RWPE2 (cell line): ENCODE results near the gene ECM2.

ENCODE experiments used
- ATAC-seq: fragments of 200-7000 bp; cut with Tn5 transposase; 3 replicates; pipeline ENCODE4 v1.9.1; 2021; ENCODE audit warnings: low read depth
- DNase-seq: peaks from one replicate; pipeline ENCODE4 v3.0.0-alpha.2; 2020; ENCODE audit warnings: low spot score
- H3K27ac ChIP-seq: fragments of 450-650 bp; 2 replicates; pipeline ENCODE4 v1.5.1; 2017; ENCODE audit warnings: mild to moderate bottlenecking; ENCODE audit not compliant: poor library complexity, severe bottlenecking
- H3K27me3 ChIP-seq: fragments of 250-450 bp; sonication (Bioruptor Pico); 2 replicates; pipeline ENCODE4 v1.5.1; 2021; ENCODE audit warnings: mild to moderate bottlenecking, moderate library complexity; ENCODE audit not compliant: insufficient read depth, poor library complexity, severe bottlenecking
- H3K36me3 ChIP-seq: fragments of 250-450 bp; sonication (Bioruptor Pico); 2 replicates; pipeline ENCODE4 v1.5.1; 2020; ENCODE audit warnings: low read depth, mild to moderate bottlenecking, moderate library complexity
- H3K4me1 ChIP-seq: fragments of 250-450 bp; sonication (Bioruptor Pico); 2 replicates; pipeline ENCODE4 v1.5.1; 2021; ENCODE audit warnings: mild to moderate bottlenecking, moderate library complexity; ENCODE audit not compliant: insufficient read depth, poor library complexity, severe bottlenecking
- H3K4me3 ChIP-seq: fragments of 250-450 bp; sonication (Bioruptor Pico); 2 replicates; pipeline ENCODE4 v1.5.1; 2021; ENCODE audit warnings: mild to moderate bottlenecking, moderate library complexity; ENCODE audit not compliant: severe bottlenecking
- H3K9me3 ChIP-seq: fragments of 250-450 bp; sonication (Bioruptor Pico); 2 replicates; pipeline ENCODE4 v1.5.1; 2021; ENCODE audit warnings: mild to moderate bottlenecking, moderate library complexity; ENCODE audit not compliant: severe bottlenecking
- CTCF ChIP-seq: fragments of 450-650 bp; IDR thresholded peaks from one replicate; pipeline ENCODE4 v1.5.1; 2017; ENCODE audit warnings: mild to moderate bottlenecking, moderate library complexity; ENCODE audit not compliant: poor library complexity, severe bottlenecking

The ECM2 gene

GRCh38 chr9:92550765-92551164 is 15.0 kb upstream of the ECM2 start:
- Histone ChIP-seq H3K27me3 (no peaks in the 10 kb centered on the region), H3K27ac (no peak overlapping the region), H3K9me3 (no peaks in the 10 kb centered on the region), H3K4me3 (no peak overlapping the region), H3K36me3 (no peaks in the 10 kb centered on the region), H3K4me1 (no peaks in the 10 kb centered on the region)
- TF ChIP-seq CTCF = no peak
- DNase-seq = no peak
- ATAC-seq = no peak

GRCh38 chr9:92547356-92547755 is 11.6 kb upstream of the ECM2 start:
- Histone ChIP-seq H3K36me3 (no peaks in the 10 kb centered on the region), H3K27me3 (no peaks in the 10 kb centered on the region), H3K9me3 (no peaks in the 10 kb centered on the region), H3K4me3 (no peak overlapping the region), H3K4me1 (no peaks in the 10 kb centered on the region), H3K27ac (no peak overlapping the region)
- TF ChIP-seq CTCF = no peak
- DNase-seq (no peak), ATAC-seq (no peak)

- TF ChIP-seq CTCF = no peak
- Histone ChIP-seq H3K36me3 (no peaks in the 10 kb centered on the region), H3K4me1 (no peaks in the 10 kb centered on the region), H3K27ac (no peak overlapping the region), H3K4me3 (no peak overlapping the region), H3K9me3 (no peaks in the 10 kb centered on the region), H3K27me3 (no peaks in the 10 kb centered on the region)
- ATAC-seq (no peak), DNase-seq (no peak)
Measured at GRCh38 chr9:92545002-92545510, 9.3 kb upstream of the ECM2 start.

- H3K36me3 ChIP-seq = no peaks in the 10 kb centered on the region
- H3K27me3 ChIP-seq = no peaks in the 10 kb centered on the region
- no peak overlapping the region for H3K27ac ChIP-seq
- no peak for TF ChIP-seq CTCF
- H3K4me1 ChIP-seq = no peaks in the 10 kb centered on the region
- H3K4me3 ChIP-seq = no peak overlapping the region
- ATAC-seq = no peak
- DNase-seq = no peak
- no peaks in the 10 kb centered on the region for H3K9me3 ChIP-seq
Measured at GRCh38 chr9:92543972-92544371, 8.2 kb upstream of the ECM2 start.

GRCh38 chr9:92538541-92538940 is 2.8 kb upstream of the ECM2 start:
- no peak for TF ChIP-seq CTCF
- H3K4me3 ChIP-seq = no peak overlapping the region
- ATAC-seq (no peak), DNase-seq (no peak)
- H3K27ac ChIP-seq = no peak overlapping the region
- H3K36me3 ChIP-seq = no peaks in the 10 kb centered on the region
- H3K27me3 ChIP-seq = no peaks in the 10 kb centered on the region
- no peaks in the 10 kb centered on the region for H3K4me1 ChIP-seq
- H3K9me3 ChIP-seq = no peaks in the 10 kb centered on the region
